ENCODE results near the gene C6orf118. TPM values are rescaled to one million over a fixed set of nuclear protein-coding genes. Genes with fewer than 3 reads are reported as not detected.

C6orf118 gene
- total RNA-seq, 1 experiment from 2014 or later = not detected

DNA sequence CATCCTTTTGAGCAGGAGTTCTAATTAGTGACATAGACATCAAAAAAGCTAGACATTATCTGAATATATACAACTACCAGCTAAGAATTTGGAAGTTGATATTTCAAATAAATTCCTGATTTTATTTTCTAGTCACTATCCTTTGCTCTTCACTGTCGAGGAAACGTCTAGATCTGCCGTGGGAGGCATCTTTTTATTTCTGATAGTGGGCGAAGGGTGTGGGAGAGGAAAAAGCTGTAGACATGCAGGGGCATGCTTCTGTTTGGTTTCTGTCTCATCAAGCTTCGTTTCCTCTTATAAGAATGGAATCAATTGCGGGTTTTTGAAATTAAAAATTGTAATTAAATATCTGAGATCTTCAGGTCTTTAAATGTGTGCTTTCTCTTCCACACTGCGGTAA, 16.2 kb upstream of the C6orf118 start:
- no peak overlapping the region for H2AFZ ChIP-seq (ENCODE audit: low read length)
- Mint-ChIP-seq H3K27me3 (ENCODE audit: low read depth) (peaks cover 2% of the 10 kb centered on the region), H3K27ac (no peak overlapping the region), H3K4me3 (no peak overlapping the region), H3K36me3 (ENCODE audit: insufficient read depth in 1 of 3, low read depth in 3 of 3) (peaks cover 2 to 17% (median 8%) of the 10 kb centered on the region in 3 experiments), H3K9me3 (peaks cover 17 to 23% of the 10 kb centered on the region in 2 experiments), H3K4me1 (no peaks in the 10 kb centered on the region)
- H2AK5ac ChIP-seq (ENCODE audit: insufficient read length, low read length) = no peak overlapping the region
- no peak overlapping the region for H3K56ac ChIP-seq (ENCODE audit: insufficient read length, low read depth, low read length)
- no peaks in the 10 kb centered on the region for H3K79me2 ChIP-seq (ENCODE audit: insufficient read depth, low read length)
- no peak overlapping the region for H3K4ac ChIP-seq (ENCODE audit: low read depth, low read length)
- H3T11ph ChIP-seq (ENCODE audit: low read length) = no peak overlapping the region
- H4K5ac ChIP-seq (ENCODE audit: insufficient read length, low read depth, low read length) = no peak overlapping the region
- no peak overlapping the region for H2BK12ac ChIP-seq (ENCODE audit: insufficient read length, low read depth, low read length)
- no peaks in the 10 kb centered on the region for H3K79me1 ChIP-seq (ENCODE audit: insufficient read depth, low read depth, low read length, poor library complexity, severe bottlenecking)
- H4K20me1 ChIP-seq (ENCODE audit: control insufficient read depth, insufficient read depth, insufficient read length) = no peaks in the 10 kb centered on the region
- no peak overlapping the region for H2BK15ac ChIP-seq (ENCODE audit: low read depth, low read length)
- no peak overlapping the region for H2BK120ac ChIP-seq (ENCODE audit: low read depth, low read length, poor library complexity, severe bottlenecking)
- H3K4me2 ChIP-seq (ENCODE audit: insufficient read depth, insufficient read length, low read length) = no peak overlapping the region
- H2BK5ac ChIP-seq (ENCODE audit: insufficient read length, low read length) = no peak overlapping the region
- no peak for DNase-seq
- H3K18ac ChIP-seq (ENCODE audit: insufficient read length, low read depth, low read length) = no peak overlapping the region
- H3K9me3 ChIP-seq (ENCODE audit: control insufficient read depth, low read depth, low read length) = no peaks in the 10 kb centered on the region
- H3K4me1 ChIP-seq (ENCODE audit: insufficient read depth, low read length) = no peaks in the 10 kb centered on the region
- H3K23ac ChIP-seq (ENCODE audit: insufficient read length, low read depth, low read length) = no peak overlapping the region
- no peak overlapping the region for H3K14ac ChIP-seq (ENCODE audit: insufficient read depth, low read length)
- TF ChIP-seq, protein P1, sequence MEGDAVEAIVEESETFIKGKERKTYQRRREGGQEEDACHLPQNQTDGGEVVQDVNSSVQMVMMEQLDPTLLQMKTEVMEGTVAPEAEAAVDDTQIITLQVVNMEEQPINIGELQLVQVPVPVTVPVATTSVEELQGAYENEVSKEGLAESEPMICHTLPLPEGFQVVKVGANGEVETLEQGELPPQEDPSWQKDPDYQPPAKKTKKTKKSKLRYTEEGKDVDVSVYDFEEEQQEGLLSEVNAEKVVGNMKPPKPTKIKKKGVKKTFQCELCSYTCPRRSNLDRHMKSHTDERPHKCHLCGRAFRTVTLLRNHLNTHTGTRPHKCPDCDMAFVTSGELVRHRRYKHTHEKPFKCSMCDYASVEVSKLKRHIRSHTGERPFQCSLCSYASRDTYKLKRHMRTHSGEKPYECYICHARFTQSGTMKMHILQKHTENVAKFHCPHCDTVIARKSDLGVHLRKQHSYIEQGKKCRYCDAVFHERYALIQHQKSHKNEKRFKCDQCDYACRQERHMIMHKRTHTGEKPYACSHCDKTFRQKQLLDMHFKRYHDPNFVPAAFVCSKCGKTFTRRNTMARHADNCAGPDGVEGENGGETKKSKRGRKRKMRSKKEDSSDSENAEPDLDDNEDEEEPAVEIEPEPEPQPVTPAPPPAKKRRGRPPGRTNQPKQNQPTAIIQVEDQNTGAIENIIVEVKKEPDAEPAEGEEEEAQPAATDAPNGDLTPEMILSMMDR (conservative IDR thresholded peaks at IDR 0.05) = no peak
- no peaks in the 10 kb centered on the region for H3K23me2 ChIP-seq (ENCODE audit: insufficient read length, low read depth, low read length, poor library complexity, severe bottlenecking)
- no CpG with 5 or more reads among the region's 7 CpGs for WGBS (ENCODE audit: extremely low coverage, insufficient read length, low lambda C conversion rate)
- no peak overlapping the region for H4K8ac ChIP-seq (replicated peaks; ENCODE audit: insufficient read length, low read depth, low read length)
- no peak overlapping the region for H4K91ac ChIP-seq (ENCODE audit: insufficient read length, low read depth, low read length)
- no peak overlapping the region for H3K9ac ChIP-seq (ENCODE audit: extremely low read depth, insufficient read length, low read length)
- no peaks in the 10 kb centered on the region for H3K27me3 ChIP-seq (ENCODE audit: insufficient read depth, low read length)
- H3K27ac ChIP-seq (ENCODE audit: insufficient read length, low read depth, low read length) = no peak overlapping the region
- H2BK20ac ChIP-seq (ENCODE audit: low read depth, low read length, poor library complexity, severe bottlenecking) = no peak overlapping the region

Data from H9 (cell line).